Measurements from ENCODE around the gene LINS1.

DNA sequence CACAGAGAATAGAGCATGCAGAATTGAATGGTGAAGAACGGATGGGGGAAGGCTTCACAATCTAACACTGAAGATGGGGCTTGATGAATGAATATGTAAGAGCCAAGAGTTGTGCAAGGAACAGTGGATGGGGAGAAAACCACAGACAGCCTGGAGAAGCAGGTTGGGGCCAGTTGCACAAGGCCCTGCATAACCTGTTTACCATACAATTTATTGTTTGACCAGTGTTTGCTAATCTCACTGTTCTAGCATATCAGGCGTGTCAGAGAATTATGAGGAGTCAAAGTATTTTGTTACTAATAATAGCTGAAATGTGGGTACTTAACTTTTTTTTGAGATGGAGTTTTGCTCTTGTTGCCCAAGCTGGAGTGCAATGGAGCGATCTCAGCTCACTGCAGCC lies 36.4 kb downstream of the LINS1 start:
- TF ChIP-seq, protein P1, sequence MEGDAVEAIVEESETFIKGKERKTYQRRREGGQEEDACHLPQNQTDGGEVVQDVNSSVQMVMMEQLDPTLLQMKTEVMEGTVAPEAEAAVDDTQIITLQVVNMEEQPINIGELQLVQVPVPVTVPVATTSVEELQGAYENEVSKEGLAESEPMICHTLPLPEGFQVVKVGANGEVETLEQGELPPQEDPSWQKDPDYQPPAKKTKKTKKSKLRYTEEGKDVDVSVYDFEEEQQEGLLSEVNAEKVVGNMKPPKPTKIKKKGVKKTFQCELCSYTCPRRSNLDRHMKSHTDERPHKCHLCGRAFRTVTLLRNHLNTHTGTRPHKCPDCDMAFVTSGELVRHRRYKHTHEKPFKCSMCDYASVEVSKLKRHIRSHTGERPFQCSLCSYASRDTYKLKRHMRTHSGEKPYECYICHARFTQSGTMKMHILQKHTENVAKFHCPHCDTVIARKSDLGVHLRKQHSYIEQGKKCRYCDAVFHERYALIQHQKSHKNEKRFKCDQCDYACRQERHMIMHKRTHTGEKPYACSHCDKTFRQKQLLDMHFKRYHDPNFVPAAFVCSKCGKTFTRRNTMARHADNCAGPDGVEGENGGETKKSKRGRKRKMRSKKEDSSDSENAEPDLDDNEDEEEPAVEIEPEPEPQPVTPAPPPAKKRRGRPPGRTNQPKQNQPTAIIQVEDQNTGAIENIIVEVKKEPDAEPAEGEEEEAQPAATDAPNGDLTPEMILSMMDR (IDR thresholded peaks at IDR 0.05): no peak
- TF ChIP-seq TP53 (CRISPR knock-in tag; IDR thresholded peaks at IDR 0.05) (no peak), SMC3 (IDR thresholded peaks at IDR 0.05) (no peak), KDM5A (IDR thresholded peaks at IDR 0.05) (no peak), JUN (IDR thresholded peaks at IDR 0.05) (no peak), BHLHE40 (IDR thresholded peaks at IDR 0.05; ENCODE audit: low read depth, low read length) (no peak), EP300 (IDR thresholded peaks at IDR 0.05) (no peak)
- TF ChIP-seq, protein P2, sequence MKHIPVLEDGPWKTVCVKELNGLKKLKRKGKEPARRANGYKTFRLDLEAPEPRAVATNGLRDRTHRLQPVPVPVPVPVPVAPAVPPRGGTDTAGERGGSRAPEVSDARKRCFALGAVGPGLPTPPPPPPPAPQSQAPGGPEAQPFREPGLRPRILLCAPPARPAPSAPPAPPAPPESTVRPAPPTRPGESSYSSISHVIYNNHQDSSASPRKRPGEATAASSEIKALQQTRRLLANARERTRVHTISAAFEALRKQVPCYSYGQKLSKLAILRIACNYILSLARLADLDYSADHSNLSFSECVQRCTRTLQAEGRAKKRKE (CRISPR knock-in tag; IDR thresholded peaks at IDR 0.05; ENCODE audit: low read depth): no peak
- TF ChIP-seq, protein P3, sequence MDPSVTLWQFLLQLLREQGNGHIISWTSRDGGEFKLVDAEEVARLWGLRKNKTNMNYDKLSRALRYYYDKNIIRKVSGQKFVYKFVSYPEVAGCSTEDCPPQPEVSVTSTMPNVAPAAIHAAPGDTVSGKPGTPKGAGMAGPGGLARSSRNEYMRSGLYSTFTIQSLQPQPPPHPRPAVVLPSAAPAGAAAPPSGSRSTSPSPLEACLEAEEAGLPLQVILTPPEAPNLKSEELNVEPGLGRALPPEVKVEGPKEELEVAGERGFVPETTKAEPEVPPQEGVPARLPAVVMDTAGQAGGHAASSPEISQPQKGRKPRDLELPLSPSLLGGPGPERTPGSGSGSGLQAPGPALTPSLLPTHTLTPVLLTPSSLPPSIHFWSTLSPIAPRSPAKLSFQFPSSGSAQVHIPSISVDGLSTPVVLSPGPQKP (IDR thresholded peaks at IDR 0.05; ENCODE audit: low read depth, low read length): no peak
